ENCODE results near the gene ARHGDIA.

Gene ARHGDIA

GRCh38 chr17:81871387-81872230 lies 472 bp upstream of the ARHGDIA start:
- ATAC-seq (replicated peaks; ENCODE audit: extremely low read depth, poor library complexity, severe bottlenecking) (peak; percentile 31), DNase-seq (ENCODE audit: low spot score in 2 of 2) (peak; percentile 93)
- Mint-ChIP-seq H3K27ac (ENCODE audit: low read depth) (peak overlapping the region; percentile 94), H3K27me3 (no peaks in the 10 kb centered on the region), H3K4me3 (peak overlapping the region; percentile 80), H3K9me3 (no peaks in the 10 kb centered on the region), H3K36me3 (ENCODE audit: insufficient read depth) (peaks cover 51% of the 10 kb centered on the region), H3K4me1 (peaks cover 24% of the 10 kb centered on the region)

GRCh38 chr17:81870131-81870980 lies 781 bp downstream of the ARHGDIA start:
- DNase-seq (ENCODE audit: low spot score in 2 of 2), result no peak
- peaks cover 24% of the 10 kb centered on the region for H3K4me1 Mint-ChIP-seq

GRCh38 chr17:81869221-81870130 lies 1.7 kb downstream of the ARHGDIA start:
- H3K36me3 Mint-ChIP-seq (ENCODE audit: insufficient read depth), result peaks cover 63% of the 10 kb centered on the region
- H3K9me3 Mint-ChIP-seq, result no peaks in the 10 kb centered on the region
- H3K4me3 Mint-ChIP-seq, result peak overlapping the region; percentile 83
- H3K4me1 Mint-ChIP-seq, result peaks cover 24% of the 10 kb centered on the region
- H3K27ac Mint-ChIP-seq (ENCODE audit: low read depth), result peak overlapping the region; percentile 92
- ATAC-seq (replicated peaks; ENCODE audit: extremely low read depth, poor library complexity, severe bottlenecking) (no peak), DNase-seq (ENCODE audit: low spot score in 2 of 2) (no peak)
- H3K27me3 Mint-ChIP-seq, result no peaks in the 10 kb centered on the region

More at GRCh38 chr17:81870131-81870980, 781 bp downstream of the ARHGDIA start:
- Mint-ChIP-seq H3K27ac (ENCODE audit: low read depth) (peak overlapping the region; percentile 92), H3K36me3 (ENCODE audit: insufficient read depth) (peaks cover 59% of the 10 kb centered on the region), H3K4me3 (peak overlapping the region; percentile 83), H3K9me3 (no peaks in the 10 kb centered on the region), H3K27me3 (no peaks in the 10 kb centered on the region)
- ATAC-seq (replicated peaks; ENCODE audit: extremely low read depth, poor library complexity, severe bottlenecking), result peak; percentile 24

GRCh38 chr17:81868674-81869220 lies 2.4 kb downstream of the ARHGDIA start:
- Mint-ChIP-seq H3K27me3 (no peaks in the 10 kb centered on the region), H3K27ac (ENCODE audit: low read depth) (peak overlapping the region; percentile 92), H3K4me1 (peaks cover 24% of the 10 kb centered on the region), H3K9me3 (no peaks in the 10 kb centered on the region), H3K4me3 (peak overlapping the region; percentile 83), H3K36me3 (ENCODE audit: insufficient read depth) (peaks cover 65% of the 10 kb centered on the region)
- ATAC-seq (replicated peaks; ENCODE audit: extremely low read depth, poor library complexity, severe bottlenecking) (no peak), DNase-seq (ENCODE audit: low spot score in 2 of 2) (no peak)

- ATAC-seq (replicated peaks; ENCODE audit: extremely low read depth, poor library complexity, severe bottlenecking) (no peak), DNase-seq (ENCODE audit: low spot score in 2 of 2) (no peak)
- Mint-ChIP-seq H3K9me3 (no peaks in the 10 kb centered on the region), H3K27ac (ENCODE audit: low read depth) (peak overlapping the region; percentile 70), H3K4me1 (peaks cover 24% of the 10 kb centered on the region), H3K36me3 (ENCODE audit: insufficient read depth) (peaks cover 66% of the 10 kb centered on the region), H3K27me3 (no peaks in the 10 kb centered on the region), H3K4me3 (peak overlapping the region; percentile 62)
These were observed 3.0 kb downstream of the ARHGDIA start for GRCh38 chr17:81867991-81868673.

- no peak for ATAC-seq (replicated peaks; ENCODE audit: extremely low read depth, poor library complexity, severe bottlenecking)
- Mint-ChIP-seq H3K27ac (ENCODE audit: low read depth) (peak overlapping the region; percentile 70), H3K4me1 (peaks cover 30% of the 10 kb centered on the region), H3K4me3 (peak overlapping the region; percentile 62), H3K9me3 (no peaks in the 10 kb centered on the region), H3K36me3 (ENCODE audit: insufficient read depth) (peaks cover 64% of the 10 kb centered on the region), H3K27me3 (no peaks in the 10 kb centered on the region)
- DNase-seq (ENCODE audit: low spot score in 2 of 2), result no peak
These were observed 3.8 kb downstream of the ARHGDIA start for GRCh38 chr17:81867170-81867990.

GRCh38 chr17:81866440-81867169 lies 4.5 kb downstream of the ARHGDIA start:
- Mint-ChIP-seq H3K9me3 (no peaks in the 10 kb centered on the region), H3K4me1 (peaks cover 30% of the 10 kb centered on the region), H3K27me3 (no peaks in the 10 kb centered on the region), H3K27ac (ENCODE audit: low read depth) (peak overlapping the region; percentile 73), H3K36me3 (ENCODE audit: insufficient read depth) (peaks cover 58% of the 10 kb centered on the region), H3K4me3 (peak overlapping the region; percentile 62)
- ATAC-seq (replicated peaks; ENCODE audit: extremely low read depth, poor library complexity, severe bottlenecking) (no peak), DNase-seq (ENCODE audit: low spot score in 2 of 2) (no peak)

GRCh38 chr17:81865733-81866439 lies 5.3 kb downstream of the ARHGDIA start:
- Mint-ChIP-seq H3K36me3 (ENCODE audit: insufficient read depth) (peaks cover 59% of the 10 kb centered on the region), H3K27me3 (no peaks in the 10 kb centered on the region), H3K4me1 (peaks cover 38% of the 10 kb centered on the region), H3K27ac (ENCODE audit: low read depth) (peak overlapping the region; percentile 73), H3K9me3 (no peaks in the 10 kb centered on the region), H3K4me3 (peak overlapping the region; percentile 62)
- no peak for DNase-seq (ENCODE audit: low spot score in 2 of 2)
- no peak for ATAC-seq (replicated peaks; ENCODE audit: extremely low read depth, poor library complexity, severe bottlenecking)

GRCh38 chr17:81865358-81865732 lies 5.8 kb downstream of the ARHGDIA start:
- Mint-ChIP-seq H3K4me3 (peak overlapping the region; percentile 34), H3K36me3 (ENCODE audit: insufficient read depth) (peaks cover 61% of the 10 kb centered on the region), H3K9me3 (no peaks in the 10 kb centered on the region), H3K27ac (ENCODE audit: low read depth) (peak overlapping the region; percentile 73), H3K4me1 (peaks cover 38% of the 10 kb centered on the region), H3K27me3 (no peaks in the 10 kb centered on the region)
- no peak for ATAC-seq (replicated peaks; ENCODE audit: extremely low read depth, poor library complexity, severe bottlenecking)
- DNase-seq (ENCODE audit: low spot score in 2 of 2), result no peak

All from central memory CD8-positive, alpha-beta T cell (primary cell).